Keratinocyte (primary cell): ENCODE data around the gene AMER3. TPM values are rescaled to one million over a fixed set of nuclear protein-coding genes. Genes with fewer than 3 reads are reported as not detected.

ENCODE experiments used
- DNase-seq: peaks from one replicate; pipeline ENCODE4 v3.0.0-alpha.2; 2011; ENCODE audit warnings: low read depth, missing footprints, low spot score
- FAIRE-seq: peaks from 2 replicates; lab custom pipeline; 2011; peaks lifted over from hg19 to GRCh38; lab: Jason Lieb, UNC
- H2AFZ ChIP-seq: 2 replicates; pipeline ENCODE4 v1.6.0; 2012; ENCODE audit warnings: low read length, control low read depth, inconsistent platforms; ENCODE audit not compliant: control insufficient read depth
- H3K27ac ChIP-seq: 2 replicates; pipeline ENCODE4 v1.5.1; 2011; ENCODE audit warnings: low read length; ENCODE audit not compliant: control insufficient read depth, insufficient read depth
- H3K27me3 ChIP-seq: 3 replicates; pipeline ENCODE4 v1.6.0; 2011; ENCODE audit warnings: low read length; ENCODE audit not compliant: control insufficient read depth, insufficient read depth; ENCODE audit errors: extremely low read depth
- H3K36me3 ChIP-seq, 2 experiments: 2 replicates in 1 of 2; 3 replicates in 1 of 2; pipeline ENCODE4 v1.5.1; 2011; ENCODE audit warnings: low read length in 2 of 2, mild to moderate bottlenecking in 1 of 2; ENCODE audit not compliant: control insufficient read depth in 2 of 2, insufficient read depth in 2 of 2; ENCODE audit errors: extremely low read depth in 1 of 2
- H3K4me1 ChIP-seq: 3 replicates; pipeline ENCODE4 v1.5.1; 2011; ENCODE audit warnings: low read length; ENCODE audit not compliant: control insufficient read depth, insufficient read depth; ENCODE audit errors: extremely low read depth
- H3K4me2 ChIP-seq: 3 replicates; pipeline ENCODE4 v1.6.0; 2011; ENCODE audit warnings: low read depth, low read length; ENCODE audit not compliant: control insufficient read depth, insufficient read depth; ENCODE audit errors: extremely low read depth
- H3K4me3 ChIP-seq, 3 experiments: fragments of 200-600 bp in 1 of 3; sonication (generic) in 1 of 3; 2 replicates in 2 of 3; 3 replicates in 1 of 3; pipeline ENCODE4 v1.5.1; 2011 to 2016; ENCODE audit warnings: low read length in 3 of 3, mild to moderate bottlenecking in 3 of 3, control low read depth in 2 of 3, inconsistent platforms in 1 of 3, low read depth in 1 of 3, mixed read lengths in 1 of 3, mixed run types in 1 of 3, moderate library complexity in 1 of 3; ENCODE audit not compliant: control insufficient read depth in 2 of 3, insufficient read depth in 2 of 3; ENCODE audit errors: extremely low read depth in 1 of 3
- H3K79me2 ChIP-seq: 2 replicates; pipeline ENCODE4 v1.6.0; 2012; ENCODE audit warnings: low read length; ENCODE audit not compliant: control insufficient read depth, insufficient read depth
- H3K9ac ChIP-seq: 3 replicates; pipeline ENCODE4 v1.6.0; 2011; ENCODE audit warnings: low read length; ENCODE audit not compliant: control insufficient read depth, insufficient read depth; ENCODE audit errors: extremely low read depth
- H3K9me1 ChIP-seq: 3 replicates; pipeline ENCODE4 v1.6.0; 2011; ENCODE audit warnings: low read length; ENCODE audit not compliant: control insufficient read depth, insufficient read depth; ENCODE audit errors: extremely low read depth
- H3K9me3 ChIP-seq: 2 replicates; pipeline ENCODE4 v1.5.1; 2012; ENCODE audit warnings: low read depth, low read length; ENCODE audit not compliant: control insufficient read depth
- H4K20me1 ChIP-seq: 3 replicates; pipeline ENCODE4 v1.6.0; 2011; ENCODE audit warnings: low read length; ENCODE audit not compliant: control insufficient read depth, insufficient read depth; ENCODE audit errors: extremely low read depth
- CTCF ChIP-seq, 3 experiments: IDR thresholded peaks in 1 of 3; conservative IDR thresholded peaks in 1 of 3; optimal IDR thresholded peaks in 1 of 3; 2 replicates in 2 of 3; 3 replicates in 1 of 3; pipeline versions ENCODE3 to v1.5.1; 2011; ENCODE audit warnings: low read length in 3 of 3, mild to moderate bottlenecking in 3 of 3, moderate library complexity in 2 of 3, control low read depth in 1 of 3, inconsistent platforms in 1 of 3; ENCODE audit not compliant: insufficient read depth in 2 of 3; ENCODE audit errors: extremely low read depth in 1 of 3
- EZH2 ChIP-seq: IDR thresholded peaks from one replicate; pipeline ENCODE4 v1.6.1; 2012; ENCODE audit warnings: inconsistent platforms, mild to moderate bottlenecking, low read length, moderate library complexity
- dilution Hi-C: fragments of 300-500 bp; cut with MboI; formaldehyde crosslinking; loops from one replicate; pipeline ENCODE4 v1.7.0; 2020; ENCODE audit warnings: low sequenced_read_pairs; ENCODE audit not compliant: extremely low pct_ligation_motif_present
- polyA plus RNA-seq, 5 experiments: library from polyadenylated mRNA; depleted of rRNA in 3 of 5; stranded (reverse) in 3 of 5; stranded (forward) in 1 of 5; unstranded in 1 of 5; fragments of >200 nt; gene quantifications; 1 replicate in 1 of 5; 2 replicates in 3 of 5; 3 replicates in 1 of 5; pipeline versions ENCODE4 v1.2.1 to v1.2.3, GENCODE V29; 2011 to 2012; ENCODE audit warnings: missing spikeins in 2 of 5, low read depth in 1 of 5, low replicate concordance in 1 of 5

The AMER3 gene
- polyA plus RNA-seq, 1 donor (not counting 4 experiments of a cell fraction or from before 2014, with no cell fraction given) = not detected

- H3K4me2 ChIP-seq = no peak overlapping the region
- H3K27me3 ChIP-seq = no peaks in the 10 kb centered on the region
- dilution Hi-C loops = no loop called here
- TF ChIP-seq CTCF (optimal IDR thresholded peaks at IDR 0.05 in 1 of 3, IDR thresholded peaks at IDR 0.05 in 1 of 3, conservative IDR thresholded peaks at IDR 0.05 in 1 of 3; ENCODE audit: extremely low read depth in 1 of 3, insufficient read depth in 2 of 3, low read length in 3 of 3) = no peak
- no peak for TF ChIP-seq EZH2
- no peak overlapping the region for H3K9ac ChIP-seq
- no peaks in the 10 kb centered on the region for H3K36me3 ChIP-seq
- FAIRE-seq (no peak), DNase-seq (no peak)
- H3K9me1 ChIP-seq = no peaks in the 10 kb centered on the region
- H4K20me1 ChIP-seq = no peaks in the 10 kb centered on the region
- no peak overlapping the region for H3K27ac ChIP-seq
- H2AFZ ChIP-seq = no peak overlapping the region
- no peaks in the 10 kb centered on the region for H3K9me3 ChIP-seq
- H3K4me3 ChIP-seq = no peak overlapping the region
- no peaks in the 10 kb centered on the region for H3K4me1 ChIP-seq
- no peaks in the 10 kb centered on the region for H3K79me2 ChIP-seq
Measured at GRCh38 chr2:130720036-130720435, 35.3 kb upstream of the AMER3 start.

- dilution Hi-C loops = no loop called here
- H3K9me1 ChIP-seq = no peaks in the 10 kb centered on the region
- no peaks in the 10 kb centered on the region for H3K9me3 ChIP-seq
- FAIRE-seq (no peak), DNase-seq (no peak)
- no peaks in the 10 kb centered on the region for H3K79me2 ChIP-seq
- H3K27ac ChIP-seq = no peak overlapping the region
- H3K4me2 ChIP-seq = no peak overlapping the region
- H4K20me1 ChIP-seq = no peaks in the 10 kb centered on the region
- no peak overlapping the region for H3K9ac ChIP-seq
- H3K4me1 ChIP-seq = no peaks in the 10 kb centered on the region
- no peak overlapping the region for H2AFZ ChIP-seq
- H3K36me3 ChIP-seq = no peaks in the 10 kb centered on the region
- TF ChIP-seq CTCF (optimal IDR thresholded peaks at IDR 0.05 in 1 of 3, IDR thresholded peaks at IDR 0.05 in 1 of 3, conservative IDR thresholded peaks at IDR 0.05 in 1 of 3; ENCODE audit: extremely low read depth in 1 of 3, insufficient read depth in 2 of 3, low read length in 3 of 3) (no peak), EZH2 (no peak)
- H3K27me3 ChIP-seq = no peaks in the 10 kb centered on the region
- H3K4me3 ChIP-seq = no peak overlapping the region
Measured at GRCh38 chr2:130720528-130720927, 34.8 kb upstream of the AMER3 start.
